ENCODE data around the gene NFIC. TPM values are rescaled to one million over a fixed set of nuclear protein-coding genes. Genes with fewer than 3 reads are reported as not detected.

NFIC gene
- total RNA-seq, 1 donor from 2014 or later = 38.3 TPM

DNA sequence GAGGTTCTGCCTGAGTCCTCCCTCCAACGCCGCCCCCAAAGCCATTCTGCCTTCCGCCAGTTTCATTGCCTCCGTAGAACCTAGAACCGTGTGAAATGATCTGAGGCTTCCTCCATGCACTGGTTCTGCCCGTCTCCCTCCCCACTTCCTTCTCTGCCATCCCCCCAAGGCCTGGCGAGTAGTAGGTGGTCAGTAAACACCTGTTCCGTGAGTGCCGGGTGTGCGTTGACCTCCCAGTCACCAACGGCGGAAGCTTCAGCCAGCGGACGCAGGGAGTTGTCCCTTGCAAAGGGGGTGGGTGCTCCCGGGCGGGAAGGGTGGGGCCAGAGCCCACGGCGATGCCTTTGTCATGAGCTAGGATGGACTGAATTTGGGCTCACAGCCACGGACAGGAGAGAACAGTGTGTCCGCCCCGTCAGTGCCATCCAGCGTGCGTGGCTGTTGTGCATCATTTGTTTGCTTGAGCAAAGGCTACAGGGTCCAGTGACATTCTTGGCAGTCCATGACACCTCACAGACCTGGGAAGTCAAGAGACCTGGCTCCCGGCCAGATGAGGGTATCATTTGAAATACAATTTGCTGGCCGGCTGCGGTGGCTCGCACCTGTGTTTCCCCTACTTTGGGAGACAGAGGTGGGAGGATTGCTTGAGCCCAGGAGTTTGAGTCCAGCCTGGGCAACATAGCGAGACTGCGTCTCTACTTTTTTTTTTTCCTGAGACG is 43.1 kb downstream of the NFIC start:
- H3K36me3 ChIP-seq (ENCODE audit: insufficient read depth, low read length) = no peaks in the 10 kb centered on the region
- Mint-ChIP-seq H3K27ac (ENCODE audit: unreplicated experiment) (no peak overlapping the region), H3K27me3 (ENCODE audit: low read depth, unreplicated experiment) (peaks cover 4% of the 10 kb centered on the region), H3K4me3 (ENCODE audit: unreplicated experiment) (no peak overlapping the region), H3K4me1 (ENCODE audit: low read depth, unreplicated experiment) (no peaks in the 10 kb centered on the region), H3K36me3 (ENCODE audit: low read depth, unreplicated experiment) (peaks cover 23% of the 10 kb centered on the region), H3K9me3 (ENCODE audit: unreplicated experiment) (no peaks in the 10 kb centered on the region)
- no peak overlapping the region for H3K4me3 ChIP-seq (ENCODE audit: insufficient read depth, low read depth, low read length)
- H4K20me1 ChIP-seq (ENCODE audit: insufficient read depth, low read length) = peaks cover 29% of the 10 kb centered on the region
- DNase-seq (ENCODE audit: low read depth) (no peak), FAIRE-seq (no peak)
- TF ChIP-seq, protein P1, sequence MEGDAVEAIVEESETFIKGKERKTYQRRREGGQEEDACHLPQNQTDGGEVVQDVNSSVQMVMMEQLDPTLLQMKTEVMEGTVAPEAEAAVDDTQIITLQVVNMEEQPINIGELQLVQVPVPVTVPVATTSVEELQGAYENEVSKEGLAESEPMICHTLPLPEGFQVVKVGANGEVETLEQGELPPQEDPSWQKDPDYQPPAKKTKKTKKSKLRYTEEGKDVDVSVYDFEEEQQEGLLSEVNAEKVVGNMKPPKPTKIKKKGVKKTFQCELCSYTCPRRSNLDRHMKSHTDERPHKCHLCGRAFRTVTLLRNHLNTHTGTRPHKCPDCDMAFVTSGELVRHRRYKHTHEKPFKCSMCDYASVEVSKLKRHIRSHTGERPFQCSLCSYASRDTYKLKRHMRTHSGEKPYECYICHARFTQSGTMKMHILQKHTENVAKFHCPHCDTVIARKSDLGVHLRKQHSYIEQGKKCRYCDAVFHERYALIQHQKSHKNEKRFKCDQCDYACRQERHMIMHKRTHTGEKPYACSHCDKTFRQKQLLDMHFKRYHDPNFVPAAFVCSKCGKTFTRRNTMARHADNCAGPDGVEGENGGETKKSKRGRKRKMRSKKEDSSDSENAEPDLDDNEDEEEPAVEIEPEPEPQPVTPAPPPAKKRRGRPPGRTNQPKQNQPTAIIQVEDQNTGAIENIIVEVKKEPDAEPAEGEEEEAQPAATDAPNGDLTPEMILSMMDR (IDR thresholded peaks at IDR 0.05; ENCODE audit: insufficient read depth, low read depth, low read length) = no peak
- TF ChIP-seq EZH2 (IDR thresholded peaks at IDR 0.05; ENCODE audit: insufficient read depth, low read length) = no peak
- peaks cover 81% of the 10 kb centered on the region for H3K79me2 ChIP-seq (ENCODE audit: insufficient read depth, low read length)
- H3K9me3 ChIP-seq (ENCODE audit: insufficient read depth, low read depth, low read length) = no peaks in the 10 kb centered on the region
- H3K4me2 ChIP-seq (ENCODE audit: low read length) = no peak overlapping the region
- no peak overlapping the region for H3K27ac ChIP-seq (ENCODE audit: low read depth, low read length)
- H3K27me3 ChIP-seq (ENCODE audit: insufficient read depth, low read length) = no peaks in the 10 kb centered on the region
- H2AFZ ChIP-seq (ENCODE audit: low read depth, low read length) = no peak overlapping the region
- H3K4me1 ChIP-seq (ENCODE audit: insufficient read depth, low read length) = peaks cover 17% of the 10 kb centered on the region
- H3K9ac ChIP-seq (ENCODE audit: low read length) = no peak overlapping the region

- no peaks in the 10 kb centered on the region for H3K4me1 Mint-ChIP-seq (ENCODE audit: low read depth, unreplicated experiment)
- peaks cover 19% of the 10 kb centered on the region for H3K36me3 Mint-ChIP-seq (ENCODE audit: low read depth, unreplicated experiment)
- H3K4me1 ChIP-seq (ENCODE audit: insufficient read depth, low read length) = peaks cover 9% of the 10 kb centered on the region
- no peak overlapping the region for H3K27ac Mint-ChIP-seq (ENCODE audit: unreplicated experiment)
- no peak overlapping the region for H3K4me3 Mint-ChIP-seq (ENCODE audit: unreplicated experiment)
- H3K79me2 ChIP-seq (ENCODE audit: insufficient read depth, low read length) = peaks cover 75% of the 10 kb centered on the region
- H4K20me1 ChIP-seq (ENCODE audit: insufficient read depth, low read length) = peaks cover 38% of the 10 kb centered on the region
- H3K9ac ChIP-seq (ENCODE audit: low read length) = no peak overlapping the region
- H3K4me2 ChIP-seq (ENCODE audit: low read length) = no peak overlapping the region
- H3K27me3 Mint-ChIP-seq (ENCODE audit: low read depth, unreplicated experiment) = peaks cover 4% of the 10 kb centered on the region
- H3K4me3 ChIP-seq (ENCODE audit: insufficient read depth, low read depth, low read length) = no peak overlapping the region
- H3K27me3 ChIP-seq (ENCODE audit: insufficient read depth, low read length) = no peaks in the 10 kb centered on the region
- DNase-seq (ENCODE audit: low read depth) (no peak), FAIRE-seq (no peak)
- no peaks in the 10 kb centered on the region for H3K9me3 Mint-ChIP-seq (ENCODE audit: unreplicated experiment)
- TF ChIP-seq, protein P1 (IDR thresholded peaks at IDR 0.05; ENCODE audit: insufficient read depth, low read depth, low read length) = no peak
- no peak for TF ChIP-seq EZH2 (IDR thresholded peaks at IDR 0.05; ENCODE audit: insufficient read depth, low read length)
- no peaks in the 10 kb centered on the region for H3K36me3 ChIP-seq (ENCODE audit: insufficient read depth, low read length)
- no peak overlapping the region for H2AFZ ChIP-seq (ENCODE audit: low read depth, low read length)
- no peak overlapping the region for H3K27ac ChIP-seq (ENCODE audit: low read depth, low read length)
- H3K9me3 ChIP-seq (ENCODE audit: insufficient read depth, low read depth, low read length) = no peaks in the 10 kb centered on the region
These were observed 45.3 kb downstream of the NFIC start for GRCh38 chr19:3411636-3412035.

GRCh38 chr19:3412066-3412465 is 45.7 kb downstream of the NFIC start:
- Mint-ChIP-seq H3K36me3 (ENCODE audit: low read depth, unreplicated experiment) (peaks cover 18% of the 10 kb centered on the region), H3K27me3 (ENCODE audit: low read depth, unreplicated experiment) (peaks cover 4% of the 10 kb centered on the region), H3K4me3 (ENCODE audit: unreplicated experiment) (no peak overlapping the region), H3K27ac (ENCODE audit: unreplicated experiment) (no peak overlapping the region), H3K4me1 (ENCODE audit: low read depth, unreplicated experiment) (no peaks in the 10 kb centered on the region), H3K9me3 (ENCODE audit: unreplicated experiment) (no peaks in the 10 kb centered on the region)
- Histone ChIP-seq H3K27me3 (ENCODE audit: insufficient read depth, low read length) (no peaks in the 10 kb centered on the region), H4K20me1 (ENCODE audit: insufficient read depth, low read length) (peaks cover 38% of the 10 kb centered on the region), H2AFZ (ENCODE audit: low read depth, low read length) (no peak overlapping the region), H3K4me3 (ENCODE audit: insufficient read depth, low read depth, low read length) (no peak overlapping the region), H3K9me3 (ENCODE audit: insufficient read depth, low read depth, low read length) (no peaks in the 10 kb centered on the region), H3K4me1 (ENCODE audit: insufficient read depth, low read length) (peaks cover 9% of the 10 kb centered on the region), H3K27ac (ENCODE audit: low read depth, low read length) (no peak overlapping the region), H3K9ac (ENCODE audit: low read length) (no peak overlapping the region), H3K4me2 (ENCODE audit: low read length) (no peak overlapping the region), H3K36me3 (ENCODE audit: insufficient read depth, low read length) (no peaks in the 10 kb centered on the region), H3K79me2 (ENCODE audit: insufficient read depth, low read length) (peaks cover 72% of the 10 kb centered on the region)
- TF ChIP-seq, protein P1 (IDR thresholded peaks at IDR 0.05; ENCODE audit: insufficient read depth, low read depth, low read length) = no peak
- TF ChIP-seq EZH2 (IDR thresholded peaks at IDR 0.05; ENCODE audit: insufficient read depth, low read length) = no peak
- no peak for DNase-seq (ENCODE audit: low read depth)
- FAIRE-seq = no peak

All from astrocyte (in vitro differentiated cells and primary cell).